ENCODE results near the gene HRC. TPM values are rescaled to one million over a fixed set of nuclear protein-coding genes. Genes with fewer than 3 reads are reported as not detected.
A peak's percentile ranks its signal among the peaks of the same experiment; 100 is the strongest.
"Not testable (repeated sequence)": the region's sequence is repeated elsewhere in the genome, so short reads cannot be mapped to it uniquely, and the experiment has no call there.

Gene HRC
- polyA plus RNA-seq, 1 experiment: 0.25 TPM

GRCh38 chr19:49150106-49150943 is 4.9 kb downstream of the HRC start:
- H3K36me3 ChIP-seq (ENCODE audit: control insufficient read depth, insufficient read depth, low read length): no peaks in the 10 kb centered on the region
- peak overlapping the region; percentile 68 for H3K4me3 ChIP-seq (ENCODE audit: low read depth, low read length)
- ChIA-PET CTCF (interaction anchor here (1.1 to 2.8 kb wide), 7 partner anchors 15 to 58 kb away, joined by 3 to 11 read pairs (median 4); partner anchors contain the start of gene LIN7B), POLR2A (interaction anchor here (0.6 to 0.7 kb wide), 3 partner anchors 10 to 24 kb away, joined by 3 to 8 read pairs (median 5); no protein-coding TSS in a partner anchor)
- TF ChIP-seq CTCF (IDR thresholded peaks at IDR 0.05; ENCODE audit: insufficient read depth, low read depth, low read length): no peak
- peaks cover 2% of the 10 kb centered on the region; the same call in 1 of the 2 replicates for H3K27me3 ChIP-seq (ENCODE audit: control insufficient read depth, insufficient read depth, low read length)
- no peak for DNase-seq (ENCODE audit: low read depth)

- Histone ChIP-seq H3K36me3 (ENCODE audit: control insufficient read depth, insufficient read depth, low read length) (no peaks in the 10 kb centered on the region), H3K27me3 (ENCODE audit: control insufficient read depth, insufficient read depth, low read length) (peaks cover 1% of the 10 kb centered on the region; the same call in 1 of the 2 replicates), H3K4me3 (ENCODE audit: low read depth, low read length) (peak overlapping the region; percentile 68)
- ChIA-PET CTCF (interaction anchor here (1.0 to 4.8 kb wide), 5 partner anchors 36 to 52 kb away, joined by 3 to 33 read pairs (median 5); partner anchors contain the start of gene LIN7B), POLR2A (interaction anchor here (0.5 to 0.6 kb wide), 2 partner anchors 11 to 85 kb away, joined by 3 to 9 read pairs; partner anchors contain the start of gene NTF4)
- TF ChIP-seq CTCF (IDR thresholded peaks at IDR 0.05; ENCODE audit: insufficient read depth, low read depth, low read length): no peak
- DNase-seq (ENCODE audit: low read depth): no peak
Measured at GRCh38 chr19:49149652-49150105, 5.5 kb downstream of the HRC start.

GRCh38 chr19:49148784-49149651 is 6.2 kb downstream of the HRC start:
- Histone ChIP-seq H3K36me3 (ENCODE audit: control insufficient read depth, insufficient read depth, low read length) (no peaks in the 10 kb centered on the region), H3K27me3 (ENCODE audit: control insufficient read depth, insufficient read depth, low read length) (no peaks in the 10 kb centered on the region; the same call in 1 of the 2 replicates), H3K4me3 (ENCODE audit: low read depth, low read length) (peak overlapping the region; percentile 68)
- POLR2A ChIA-PET: interaction anchor here (0.5 to 0.6 kb wide), 2 partner anchors 10 to 84 kb away, joined by 3 to 9 read pairs; partner anchors contain the start of gene NTF4
- CTCF ChIA-PET: interaction anchor here (1.0 to 4.8 kb wide), 3 partner anchors 14 to 51 kb away, joined by 3 to 33 read pairs (median 7); partner anchors contain the start of gene LIN7B
- peak; percentile 45 for DNase-seq (ENCODE audit: low read depth)
- no peak for TF ChIP-seq CTCF (IDR thresholded peaks at IDR 0.05; ENCODE audit: insufficient read depth, low read depth, low read length)

GRCh38 chr19:49148044-49148682 is 7.0 kb downstream of the HRC start:
- DNase-seq (ENCODE audit: low read depth): no peak
- no peak for TF ChIP-seq CTCF (IDR thresholded peaks at IDR 0.05; ENCODE audit: insufficient read depth, low read depth, low read length)
- H3K4me3 ChIP-seq (ENCODE audit: low read depth, low read length): no peak overlapping the region
- POLR2A ChIA-PET: no interaction called here
- CTCF ChIA-PET: interaction anchor here (1.2 to 4.8 kb wide), 2 partner anchors 13 to 50 kb away, joined by 3 to 33 read pairs; no protein-coding TSS in a partner anchor
- H3K36me3 ChIP-seq (ENCODE audit: control insufficient read depth, insufficient read depth, low read length): no peaks in the 10 kb centered on the region
- H3K27me3 ChIP-seq (ENCODE audit: control insufficient read depth, insufficient read depth, low read length): no peaks in the 10 kb centered on the region; the same call in 1 of the 2 replicates

- DNase-seq (ENCODE audit: low read depth); POLR2A ChIA-PET; H3K4me3 ChIP-seq (ENCODE audit: low read depth, low read length); H3K36me3 ChIP-seq (ENCODE audit: control insufficient read depth, insufficient read depth, low read length); H3K27me3 ChIP-seq (ENCODE audit: control insufficient read depth, insufficient read depth, low read length): not testable (repeated sequence)
- CTCF ChIA-PET: interaction anchor here (0.6 to 4.8 kb wide), 14 partner anchors 9 to 137 kb away, joined by 3 to 33 read pairs (median 4); partner anchors contain the start of genes HRC and LIN7B
Measured at GRCh38 chr19:49146408-49146770, 8.8 kb downstream of the HRC start.

All from BJ (cell line).